Fibroblast of lung (primary cell): ENCODE data around the gene NCKAP5. TPM values are rescaled to one million over a fixed set of nuclear protein-coding genes. Genes with fewer than 3 reads are reported as not detected.

Source experiments
- DNase-seq, 2 donors: peaks; one replicate each; pipeline versions ENCODE4 v3.0.0 to v3.0.0-alpha.2; 2010; ENCODE audit warnings: low read depth in 2 of 2
- H2AFZ ChIP-seq: 2 replicates; pipeline ENCODE4 v1.5.1; 2012; ENCODE audit warnings: low read length, control low read depth, inconsistent platforms
- H3K27ac ChIP-seq: 2 replicates; pipeline ENCODE4 v1.5.1; 2011; ENCODE audit warnings: low read length, control low read depth; ENCODE audit not compliant: insufficient read depth
- H3K27me3 ChIP-seq: 2 replicates; pipeline ENCODE4 v1.5.1; 2011; ENCODE audit warnings: mild to moderate bottlenecking, low read length; ENCODE audit not compliant: control insufficient read depth, insufficient read depth
- H3K36me3 ChIP-seq: 2 replicates; pipeline ENCODE4 v1.5.1; 2011; ENCODE audit warnings: low read length; ENCODE audit not compliant: control insufficient read depth, insufficient read depth
- H3K4me1 ChIP-seq: 2 replicates; pipeline ENCODE4 v1.5.1; 2011; ENCODE audit warnings: low read length; ENCODE audit not compliant: control insufficient read depth, insufficient read depth; ENCODE audit errors: extremely low read depth
- H3K4me2 ChIP-seq: 2 replicates; pipeline ENCODE4 v1.5.1; 2011; ENCODE audit warnings: low read length, control low read depth; ENCODE audit not compliant: insufficient read depth; ENCODE audit errors: extremely low read depth
- H3K4me3 ChIP-seq, 4 experiments: fragments of 200-600 bp in 1 of 4; sonication (generic) in 1 of 4; replicated peaks in 1 of 4; 2 replicates each; pipeline ENCODE4 v1.5.1; 2011 to 2016; ENCODE audit warnings: low read length in 4 of 4, low read depth in 3 of 4, mild to moderate bottlenecking in 3 of 4, control low read depth in 2 of 4, inconsistent platforms in 1 of 4, mixed read lengths in 1 of 4; ENCODE audit not compliant: insufficient read depth in 1 of 4; ENCODE audit errors: control extremely low read depth in 1 of 4
- H3K79me2 ChIP-seq: 2 replicates; pipeline ENCODE4 v1.5.1; 2012; ENCODE audit warnings: mild to moderate bottlenecking, low read length, inconsistent platforms; ENCODE audit not compliant: control insufficient read depth, insufficient read depth
- H3K9ac ChIP-seq: 2 replicates; pipeline ENCODE4 v1.5.1; 2011; ENCODE audit warnings: mild to moderate bottlenecking, low read length, control low read depth; ENCODE audit not compliant: insufficient read depth
- H3K9me3 ChIP-seq: 2 replicates; pipeline ENCODE4 v1.5.1; 2012; ENCODE audit warnings: low read depth, low read length; ENCODE audit not compliant: control insufficient read depth, insufficient read depth
- H4K20me1 ChIP-seq: 2 replicates; pipeline ENCODE4 v1.5.1; 2011; ENCODE audit warnings: low read length; ENCODE audit not compliant: control insufficient read depth, insufficient read depth; ENCODE audit errors: extremely low read depth
- CTCF ChIP-seq, 2 donors: IDR thresholded peaks in 1 of 2; conservative IDR thresholded peaks in 1 of 2; 1 replicate in 1 of 2; 2 replicates in 1 of 2; pipeline ENCODE4 v1.5.1; 2011 to 2012; ENCODE audit warnings: low read length in 2 of 2, control low read depth in 1 of 2, inconsistent platforms in 1 of 2, low read depth in 1 of 2, mild to moderate bottlenecking in 1 of 2
- EZH2 ChIP-seq: IDR thresholded peaks from 2 replicates; pipeline ENCODE4 v1.5.1; 2012; ENCODE audit warnings: low read length, control low read depth, mild to moderate bottlenecking; ENCODE audit errors: missing control alignments
- polyA plus RNA-seq, 2 donors: library from polyadenylated mRNA; depleted of rRNA in 1 of 2; stranded (reverse) in 1 of 2; unstranded in 1 of 2; fragments of >200 nt; gene quantifications; 2 replicates each; pipeline ENCODE4 v1.2.1, GENCODE V29; 2011 to 2012; ENCODE audit warnings: missing spikeins in 1 of 2
- total RNA-seq: library from RNA; depleted of rRNA; stranded (reverse); fragments of >200 nt; gene quantifications from 2 replicates; pipeline ENCODE4 v1.2.1, GENCODE V29; 2014

The NCKAP5 gene
- total and polyA plus RNA-seq, 2 donors (not counting 1 experiment from before 2014, with no cell fraction given) = 2.6 to 6.2 TPM

GRCh38 chr2:133438026-133438425, 130.2 kb downstream of the NCKAP5 start:
- H3K4me3 ChIP-seq = no peak overlapping the region
- no peak overlapping the region for H3K9ac ChIP-seq
- no peaks in the 10 kb centered on the region for H3K79me2 ChIP-seq
- no peaks in the 10 kb centered on the region for H4K20me1 ChIP-seq
- H3K4me1 ChIP-seq = no peaks in the 10 kb centered on the region
- no peak overlapping the region for H3K4me2 ChIP-seq
- no peak overlapping the region for H2AFZ ChIP-seq
- H3K27me3 ChIP-seq = no peaks in the 10 kb centered on the region
- no peaks in the 10 kb centered on the region for H3K36me3 ChIP-seq
- H3K9me3 ChIP-seq = no peaks in the 10 kb centered on the region
- TF ChIP-seq CTCF (conservative IDR thresholded peaks at IDR 0.05 in 1 of 2, IDR thresholded peaks at IDR 0.05 in 1 of 2; ENCODE audit: low read depth in 1 of 2, low read length in 2 of 2) (no peak), EZH2 (no peak)
- no peak for DNase-seq
- H3K27ac ChIP-seq = no peak overlapping the region

GRCh38 chr2:133437492-133437891, 130.8 kb downstream of the NCKAP5 start:
- no peak overlapping the region for H3K4me2 ChIP-seq
- H3K4me3 ChIP-seq = no peak overlapping the region
- DNase-seq = no peak
- no peak overlapping the region for H2AFZ ChIP-seq
- H3K27me3 ChIP-seq = no peaks in the 10 kb centered on the region
- no peaks in the 10 kb centered on the region for H3K9me3 ChIP-seq
- no peaks in the 10 kb centered on the region for H3K79me2 ChIP-seq
- H3K9ac ChIP-seq = no peak overlapping the region
- no peaks in the 10 kb centered on the region for H3K4me1 ChIP-seq
- H4K20me1 ChIP-seq = no peaks in the 10 kb centered on the region
- no peaks in the 10 kb centered on the region for H3K36me3 ChIP-seq
- no peak for TF ChIP-seq EZH2
- TF ChIP-seq CTCF (conservative IDR thresholded peaks at IDR 0.05 in 1 of 2, IDR thresholded peaks at IDR 0.05 in 1 of 2; ENCODE audit: low read depth in 1 of 2, low read length in 2 of 2) = no peak
- no peak overlapping the region for H3K27ac ChIP-seq

- no peaks in the 10 kb centered on the region for H3K27me3 ChIP-seq
- H3K9me3 ChIP-seq = no peaks in the 10 kb centered on the region
- no peak overlapping the region for H2AFZ ChIP-seq
- H3K4me3 ChIP-seq = no peak overlapping the region
- no peaks in the 10 kb centered on the region for H4K20me1 ChIP-seq
- TF ChIP-seq EZH2 (no peak), CTCF (conservative IDR thresholded peaks at IDR 0.05 in 1 of 2, IDR thresholded peaks at IDR 0.05 in 1 of 2; ENCODE audit: low read depth in 1 of 2, low read length in 2 of 2) (no peak)
- H3K27ac ChIP-seq = no peak overlapping the region
- no peaks in the 10 kb centered on the region for H3K36me3 ChIP-seq
- no peak overlapping the region for H3K4me2 ChIP-seq
- no peaks in the 10 kb centered on the region for H3K79me2 ChIP-seq
- peak in 1 of 2 donors; percentile 89 for DNase-seq
- no peak overlapping the region for H3K9ac ChIP-seq
- H3K4me1 ChIP-seq = no peaks in the 10 kb centered on the region
These were observed 133.1 kb downstream of the NCKAP5 start for GRCh38 chr2:133434959-133435668.
